Muscle of back (tissue), 11 donors: ENCODE measurements around the gene P2RX5. TPM values are rescaled to one million over a fixed set of nuclear protein-coding genes. Genes with fewer than 3 reads are reported as not detected.
"Not testable (repeated sequence)": the region's sequence is repeated elsewhere in the genome, so short reads cannot be mapped to it uniquely, and the experiment has no call there.

Source experiments
- DNase-seq, 3 donors: peaks; one replicate each; pipeline versions ENCODE4 v3.0.0 to v3.0.0-alpha.2; 2013
- polyA plus RNA-seq, 10 donors: library from polyadenylated mRNA; unstranded; fragments of 120-200 nt; gene quantifications; one replicate each; pipeline ENCODE4 v1.2.1, GENCODE V29; 2013; ENCODE audit not compliant: insufficient read length in 10 of 10

P2RX5 gene
- polyA plus RNA-seq, 10 donors: 18.0 to 33.5 (median 26.4) TPM

DNA sequence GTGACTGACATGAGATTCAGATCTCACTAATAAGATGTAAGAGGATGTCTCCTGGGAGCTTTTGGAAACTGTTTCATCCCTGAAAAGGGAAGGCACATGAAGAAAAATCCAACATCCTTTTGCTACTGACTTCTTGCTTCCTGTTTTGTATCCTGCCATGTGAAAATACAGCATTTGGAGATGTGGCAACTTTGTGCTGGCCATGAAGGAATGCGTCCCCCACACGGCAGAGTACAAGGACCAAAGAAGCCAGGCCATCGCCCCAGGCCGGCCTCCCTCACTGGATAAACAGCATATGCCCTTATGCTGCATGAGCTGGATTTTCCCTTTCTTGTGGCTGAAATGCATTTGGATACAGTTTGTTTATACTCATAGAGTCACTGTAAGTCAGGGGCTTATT lies 22.2 kb upstream of the P2RX5 start:
- DNase-seq: no peak

DNA sequence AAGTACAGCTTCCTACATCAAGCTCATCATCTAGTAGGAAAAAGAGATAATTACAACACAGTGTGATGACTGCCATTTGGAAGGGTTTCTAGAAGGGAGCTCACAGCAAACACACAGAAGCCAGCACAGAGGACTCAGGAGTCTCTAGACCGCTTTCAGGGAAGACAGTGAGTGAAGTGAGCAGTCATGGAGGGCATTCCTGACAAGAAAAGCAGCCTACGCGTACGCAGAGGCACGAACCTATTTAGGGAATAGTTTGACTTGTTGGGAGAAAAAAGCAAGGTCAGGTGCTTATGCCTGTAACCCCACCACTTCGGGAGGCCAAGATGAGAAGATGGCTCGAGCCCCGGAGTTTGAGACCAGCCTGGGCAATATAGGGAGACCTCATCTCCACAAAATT lies 19.3 kb upstream of the P2RX5 start:
- no peak for DNase-seq

DNA sequence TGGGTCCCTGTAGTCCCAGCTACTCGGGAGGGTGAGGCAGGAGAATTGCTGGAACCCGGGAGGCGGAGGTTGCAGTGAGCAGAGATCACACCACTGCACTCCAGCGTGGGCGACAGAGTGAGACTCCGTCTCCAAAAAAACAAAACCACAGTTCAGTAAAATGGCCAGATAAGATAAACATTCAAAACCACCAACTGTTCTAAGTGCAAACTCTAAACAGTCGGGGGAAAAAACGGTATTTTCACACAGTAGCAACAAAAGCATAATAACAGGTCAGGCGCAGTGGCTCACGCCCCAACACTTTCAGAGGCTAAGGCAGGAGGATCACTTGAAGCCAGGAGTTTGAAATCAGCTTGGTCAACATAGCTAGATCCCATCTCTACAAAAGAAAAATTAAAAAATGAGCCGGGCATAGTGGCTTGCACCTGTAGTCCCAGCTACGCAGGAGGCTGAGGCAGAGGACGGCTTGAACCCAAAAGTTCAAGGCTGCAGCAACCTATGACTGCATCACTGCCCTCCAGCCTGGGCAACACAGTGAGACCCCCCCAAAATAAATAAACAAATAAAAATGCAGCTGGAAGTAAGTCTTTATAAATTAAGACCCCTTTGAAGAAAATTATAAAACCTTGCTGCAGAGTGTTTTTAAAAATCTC lies 17.0 kb upstream of the P2RX5 start:
- no peak for DNase-seq

DNA sequence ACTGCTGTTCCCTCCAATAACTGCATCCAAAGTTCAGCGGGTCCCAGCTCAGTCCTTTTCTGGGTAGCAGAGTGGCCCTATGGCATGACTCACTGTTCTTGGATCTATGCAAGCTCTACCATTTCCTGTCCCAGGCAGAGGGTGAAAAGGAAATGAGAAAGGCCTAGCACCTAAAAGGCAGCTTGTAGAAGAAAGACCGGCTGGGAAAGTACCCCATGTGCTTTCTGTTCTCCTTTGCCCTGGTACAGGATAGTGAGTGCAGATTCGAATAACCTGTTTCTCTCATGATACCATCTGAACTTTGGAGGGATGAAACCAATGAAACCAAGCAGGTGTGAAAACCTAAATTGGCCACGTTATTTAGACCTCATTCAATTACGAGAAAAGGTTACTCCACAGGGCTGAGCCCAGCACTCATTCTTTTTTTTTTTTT lies 15.0 kb upstream of the P2RX5 start:
- DNase-seq: no peak

DNA sequence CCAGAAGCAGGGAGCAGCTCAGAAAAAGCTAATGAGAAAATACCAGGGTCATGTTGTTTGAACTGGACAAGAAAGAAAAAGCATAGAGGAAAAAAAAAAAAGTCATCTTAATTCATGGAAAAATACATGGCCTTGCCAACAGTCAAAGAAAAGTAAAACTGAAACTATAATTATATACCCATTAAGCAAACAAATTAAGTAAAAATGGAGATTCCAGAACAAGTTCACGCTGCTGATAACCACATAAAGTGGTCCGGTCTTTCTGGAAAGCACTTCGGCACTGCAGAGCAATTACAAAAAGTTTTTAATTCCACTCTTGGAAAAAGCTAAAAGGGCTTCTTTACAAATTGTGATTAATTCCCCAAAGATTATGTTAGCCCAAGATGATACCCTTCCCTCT lies 12.4 kb upstream of the P2RX5 start:
- no peak for DNase-seq

DNA sequence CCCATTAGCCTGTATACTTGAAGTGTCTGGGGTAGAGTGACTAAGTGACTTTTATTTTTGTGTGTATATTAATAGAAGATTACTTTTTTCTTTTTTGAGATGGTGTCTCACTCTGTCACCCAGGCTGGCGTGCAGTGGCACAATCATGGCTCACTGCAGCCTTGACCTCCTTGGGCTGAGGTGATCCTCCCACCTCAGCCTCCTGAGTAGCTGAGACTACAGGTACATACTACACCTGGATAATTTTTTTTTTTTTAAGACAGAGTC lies 9.7 kb upstream of the P2RX5 start:
- DNase-seq: not testable (repeated sequence)

DNA sequence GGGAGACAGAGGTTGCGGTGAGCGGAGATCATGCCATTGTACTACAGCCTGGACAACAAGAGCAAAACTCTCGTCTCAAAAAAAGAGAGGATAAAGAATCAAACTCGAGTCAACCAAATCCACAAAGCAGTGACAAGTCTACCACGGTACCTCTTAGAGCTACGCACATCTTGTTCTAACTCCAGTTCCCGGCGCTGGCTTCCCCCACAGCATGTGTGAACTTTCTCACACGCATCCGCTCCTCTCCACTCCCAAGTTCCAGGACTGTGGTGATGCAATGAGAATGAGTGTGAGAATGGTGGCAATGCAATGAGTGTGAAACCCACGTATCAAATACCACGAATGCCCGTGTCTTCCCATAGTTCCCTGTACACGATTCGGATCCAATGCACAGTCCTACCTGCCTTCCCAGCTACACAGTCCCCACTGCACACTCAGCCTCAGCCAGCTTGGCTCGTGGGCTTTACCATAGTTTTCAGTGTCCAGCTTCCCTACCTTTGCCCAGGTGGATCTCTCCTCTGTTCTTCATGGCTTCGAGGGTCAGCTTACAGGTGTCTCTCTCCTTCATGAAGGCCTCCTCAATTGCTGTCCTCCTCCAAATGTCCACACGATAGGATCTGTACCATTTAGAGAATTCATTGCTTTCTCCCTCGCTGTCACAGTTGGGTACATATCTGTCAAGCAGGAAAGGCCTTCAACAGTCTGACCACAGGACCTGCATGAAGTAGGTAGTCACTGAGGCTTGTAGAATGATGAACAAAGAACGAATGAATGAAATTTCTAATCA lies 9.2 kb upstream of the P2RX5 start:
- DNase-seq: no peak

DNA sequence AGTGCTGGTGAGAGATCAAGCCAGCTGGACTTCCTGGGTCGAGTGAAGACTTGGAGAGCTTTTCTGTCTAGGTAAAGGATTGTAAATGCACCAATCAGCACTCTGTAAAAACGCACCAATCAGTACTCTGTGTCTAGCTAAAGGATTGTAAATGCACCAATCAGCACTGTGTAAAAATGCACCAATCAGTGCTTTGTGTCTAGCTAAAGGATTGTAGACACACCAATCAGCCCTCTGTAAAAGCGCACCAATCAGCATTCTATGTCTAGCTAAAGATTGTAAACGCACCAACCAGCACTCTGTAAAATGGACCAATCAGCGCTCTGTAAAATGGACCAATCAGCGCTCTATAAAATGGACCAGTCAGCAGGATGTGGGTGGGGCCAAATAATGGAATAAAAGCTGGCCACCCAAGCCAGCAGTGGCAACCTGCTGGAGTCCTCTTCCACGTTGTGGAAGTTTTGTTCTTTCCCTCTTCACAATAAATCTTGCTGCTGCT lies 6.1 kb upstream of the P2RX5 start:
- not testable (repeated sequence) for DNase-seq

DNA sequence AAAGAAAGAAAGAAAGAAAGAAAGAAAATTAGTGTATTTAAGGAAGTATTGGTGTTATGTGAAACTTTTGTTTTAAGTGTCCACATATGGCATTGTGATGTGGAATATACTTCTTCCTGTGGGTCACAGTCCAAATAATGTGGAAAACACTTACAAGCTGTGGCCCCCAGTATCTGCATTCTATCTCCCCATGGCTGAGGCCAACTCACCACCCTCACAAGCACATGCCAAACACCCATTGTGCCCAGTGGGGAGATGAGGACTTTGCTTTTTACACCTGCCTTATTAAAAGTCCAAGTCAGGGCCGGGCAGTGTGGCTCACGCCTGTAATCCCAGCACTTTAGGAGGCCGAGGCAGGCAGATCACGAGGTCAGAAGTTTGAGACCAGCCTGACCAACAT lies 4.0 kb upstream of the P2RX5 start:
- DNase-seq: no peak

DNA sequence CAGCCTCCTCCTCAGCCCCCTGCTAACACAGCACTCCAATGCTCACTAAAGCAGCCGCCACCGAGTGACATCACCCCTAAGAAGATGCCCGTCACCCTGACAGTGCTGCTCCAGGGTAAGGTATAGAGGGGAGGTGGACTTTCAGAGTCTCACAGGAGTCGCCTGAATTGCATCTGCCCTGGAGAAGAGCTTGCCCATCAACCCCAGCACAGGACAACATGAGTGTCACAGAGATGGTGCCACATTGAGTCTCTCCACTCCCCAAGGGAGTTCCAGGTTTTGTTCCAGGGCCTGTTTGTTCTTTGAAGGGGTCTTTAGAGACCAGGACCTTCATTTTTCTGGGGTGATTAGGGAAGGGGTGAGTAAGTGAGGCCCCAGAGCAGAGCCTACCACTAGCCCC lies 2.2 kb upstream of the P2RX5 start:
- no peak for DNase-seq

DNA sequence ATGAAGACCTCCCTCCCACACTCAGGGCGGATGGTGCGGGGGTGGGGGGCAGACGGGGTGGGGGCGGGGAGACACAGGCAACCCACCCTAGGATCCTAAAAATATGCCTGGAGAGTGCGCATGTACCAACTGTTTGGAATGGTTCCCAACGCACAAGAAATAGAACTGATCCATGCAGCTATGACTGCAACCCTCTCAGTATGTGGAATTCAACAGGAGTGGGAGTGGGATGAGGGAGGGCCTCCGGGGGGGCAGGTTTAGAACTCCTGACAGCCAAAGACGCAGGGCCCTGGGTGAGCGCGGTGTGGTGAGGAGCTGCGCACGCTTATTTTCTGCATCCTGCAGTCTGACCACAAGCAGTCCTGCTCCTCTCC lies 1.1 kb upstream of the P2RX5 start:
- peak; percentile 28 to 59 (median 48) for DNase-seq

DNA sequence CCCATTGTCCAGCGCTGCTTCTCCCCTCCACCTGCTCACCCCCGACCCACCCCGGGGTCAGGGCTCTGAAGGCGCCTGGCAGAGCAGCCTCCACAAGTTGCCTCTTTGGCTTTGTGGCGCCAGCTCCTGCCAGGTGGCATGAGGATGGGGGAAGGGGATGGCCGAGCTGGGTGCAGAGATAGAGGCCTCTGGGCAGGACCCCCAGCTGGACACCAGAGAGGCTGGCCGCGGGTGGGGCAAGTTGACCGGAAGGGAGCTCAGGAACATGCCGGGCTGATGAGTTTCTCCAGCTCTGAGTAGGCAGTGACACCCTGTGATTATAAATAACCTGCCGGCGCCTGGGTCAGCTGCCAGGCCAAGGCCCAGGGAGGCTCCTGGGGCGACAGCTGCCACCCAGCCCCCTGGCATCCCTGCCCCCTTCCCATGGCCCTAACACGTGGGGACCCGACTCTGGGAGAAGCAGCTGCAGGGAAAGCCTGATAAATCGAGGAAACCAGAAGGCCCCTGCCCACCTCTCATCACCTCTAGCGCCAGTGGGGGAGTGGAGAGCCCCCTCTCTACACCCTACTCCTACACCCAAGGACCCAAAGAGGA lies 729 bp downstream of the P2RX5 start:
- peak; percentile 45 to 64 (median 57) for DNase-seq

DNA sequence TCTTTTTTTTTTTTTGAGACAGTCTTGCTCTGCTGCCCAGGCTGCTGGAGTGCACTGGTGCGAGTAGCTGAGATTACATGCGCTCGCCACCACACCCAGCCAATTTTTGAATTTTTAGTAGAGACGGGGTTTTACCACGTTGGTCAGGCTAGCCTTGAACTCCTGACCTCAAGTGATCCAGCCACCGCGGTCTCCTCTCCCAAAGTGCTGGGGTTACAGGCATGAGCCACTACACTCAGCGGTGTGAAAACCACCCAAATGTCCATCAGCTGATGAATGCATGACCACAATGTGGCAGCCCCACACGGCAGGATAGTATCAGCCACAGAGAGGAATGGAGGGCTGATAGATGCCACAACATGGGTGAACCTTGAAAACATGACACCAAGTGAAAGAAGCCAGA lies 2.1 kb downstream of the P2RX5 start:
- no peak for DNase-seq

DNA sequence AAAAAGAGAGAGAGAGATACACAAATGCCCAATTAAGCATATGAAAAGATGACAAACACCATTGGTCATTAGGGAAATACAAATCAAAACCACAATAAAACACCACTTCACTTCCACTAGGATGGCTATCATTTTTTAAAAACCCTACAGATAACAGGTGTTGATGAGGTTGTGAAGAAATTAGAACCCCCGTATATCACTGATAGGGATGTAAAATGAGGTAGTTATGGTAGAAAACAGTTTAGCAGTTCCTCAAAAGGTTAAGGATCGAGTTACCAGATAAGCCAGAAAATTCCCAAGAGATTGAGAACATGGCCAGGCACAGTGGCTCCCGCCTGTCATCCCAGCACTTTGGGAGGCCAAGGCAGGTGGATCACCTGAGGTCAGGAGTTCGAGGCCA lies 2.8 kb downstream of the P2RX5 start:
- no peak for DNase-seq

DNA sequence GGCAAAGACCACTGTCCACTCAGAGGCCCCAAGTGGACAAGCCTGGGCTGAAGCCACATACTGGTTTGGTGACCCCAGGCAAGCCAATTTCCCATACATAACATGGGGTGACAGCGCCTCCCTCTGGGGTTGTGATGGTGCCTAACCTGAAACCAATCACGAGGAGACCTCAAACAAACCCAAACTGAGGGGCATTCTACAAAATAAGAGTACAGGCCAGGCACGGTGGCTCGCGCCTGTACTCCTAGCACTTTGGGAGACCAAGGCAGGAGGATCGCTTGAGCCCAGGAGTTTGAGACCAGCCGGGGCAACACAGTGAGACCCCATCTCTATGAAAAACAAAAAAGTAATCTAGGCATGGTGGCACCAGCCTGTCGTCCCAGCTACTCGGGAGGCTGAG lies 3.6 kb downstream of the P2RX5 start:
- no peak for DNase-seq

DNA sequence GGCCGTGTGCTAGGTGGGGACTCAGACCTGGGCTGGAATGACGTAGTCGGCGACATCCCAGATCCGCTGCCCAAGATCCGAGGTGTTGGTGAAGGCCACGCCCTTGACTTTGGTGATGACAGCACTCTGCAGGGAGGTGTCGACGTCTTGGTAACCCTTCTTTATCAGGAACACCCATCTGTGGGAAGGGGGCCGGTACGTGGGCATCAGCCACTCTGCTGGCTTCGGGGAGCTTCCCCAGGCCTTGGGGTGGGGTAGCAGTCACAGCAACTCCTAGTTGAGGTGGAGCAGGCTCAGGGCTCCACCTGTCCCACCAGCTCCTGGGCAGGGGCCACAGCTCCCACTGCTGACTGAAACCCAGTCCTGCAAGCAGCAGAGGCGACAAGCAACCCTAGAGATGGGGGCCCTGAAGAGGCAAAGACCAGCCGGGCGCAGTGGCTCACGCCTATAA lies 4.3 kb downstream of the P2RX5 start:
- DNase-seq: no peak

DNA sequence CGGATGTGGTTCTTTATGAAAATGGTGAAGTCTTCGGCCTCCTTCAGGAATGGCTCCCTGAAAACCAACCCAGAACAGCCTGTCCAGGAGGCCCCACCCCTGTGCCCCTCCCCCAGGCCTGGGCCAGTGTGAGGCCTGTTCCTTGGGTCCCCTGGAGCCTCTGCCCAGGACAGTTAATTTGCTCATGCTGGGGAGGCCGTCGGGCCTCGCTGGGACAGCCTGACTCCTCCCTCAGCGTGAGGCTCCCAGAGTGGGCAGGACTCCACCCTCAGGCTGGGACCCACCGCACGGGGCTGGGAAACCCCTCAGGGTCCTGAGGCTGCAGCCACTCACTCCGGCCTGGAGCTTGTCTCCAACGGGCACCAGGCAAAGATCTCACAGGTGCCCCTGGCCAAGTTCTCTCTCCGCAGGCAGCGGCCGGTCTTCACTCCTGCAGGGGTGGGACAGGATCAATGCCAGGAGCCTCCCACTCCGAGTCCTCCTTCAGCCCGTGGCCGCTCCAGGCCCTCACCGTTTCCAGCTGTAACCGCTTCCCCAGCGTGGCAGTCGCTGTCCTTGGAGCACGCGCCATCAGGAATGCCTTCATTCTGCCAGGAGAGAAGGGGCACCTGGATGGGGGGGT lies 5.8 kb downstream of the P2RX5 start:
- DNase-seq: peak in 1 of 3 donors; percentile 13

DNA sequence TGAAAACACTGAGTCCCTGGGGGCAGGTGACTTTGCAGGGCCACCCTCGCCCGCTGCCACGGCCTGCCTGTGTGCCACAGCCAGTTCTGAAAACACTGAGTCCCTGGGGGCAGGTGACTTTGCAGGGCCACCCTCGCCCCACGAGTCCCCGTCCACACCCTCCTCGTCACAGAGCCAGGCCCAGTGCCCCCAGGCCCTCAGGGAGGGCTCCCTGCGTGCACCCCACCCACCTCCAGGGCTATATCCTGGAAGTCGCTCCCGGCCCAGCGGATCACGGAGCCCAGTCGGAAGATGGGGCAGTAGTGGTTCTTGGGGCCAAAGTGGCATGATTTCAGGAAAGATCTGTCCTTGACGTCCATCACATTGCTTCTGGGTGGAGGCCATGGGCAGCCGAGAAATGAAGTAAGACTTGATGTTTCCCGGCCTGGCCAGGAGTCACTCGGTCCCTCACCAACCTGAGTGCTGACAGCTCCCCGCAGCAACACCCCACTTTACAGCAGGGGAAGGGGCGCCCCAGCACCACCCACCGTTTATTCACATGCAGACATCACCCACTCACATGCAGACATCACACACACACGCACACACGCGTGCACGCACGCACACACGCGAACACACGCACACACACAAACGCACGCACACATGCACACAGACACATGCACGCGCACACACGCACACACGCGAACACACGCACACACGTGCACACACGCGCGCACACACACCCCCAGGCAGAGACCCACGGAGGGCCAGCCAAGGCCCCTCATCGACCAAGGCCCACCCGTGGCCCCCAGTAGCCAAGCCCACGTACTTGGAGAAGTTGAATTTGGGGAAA lies 6.5 kb downstream of the P2RX5 start:
- DNase-seq: no peak

DNA sequence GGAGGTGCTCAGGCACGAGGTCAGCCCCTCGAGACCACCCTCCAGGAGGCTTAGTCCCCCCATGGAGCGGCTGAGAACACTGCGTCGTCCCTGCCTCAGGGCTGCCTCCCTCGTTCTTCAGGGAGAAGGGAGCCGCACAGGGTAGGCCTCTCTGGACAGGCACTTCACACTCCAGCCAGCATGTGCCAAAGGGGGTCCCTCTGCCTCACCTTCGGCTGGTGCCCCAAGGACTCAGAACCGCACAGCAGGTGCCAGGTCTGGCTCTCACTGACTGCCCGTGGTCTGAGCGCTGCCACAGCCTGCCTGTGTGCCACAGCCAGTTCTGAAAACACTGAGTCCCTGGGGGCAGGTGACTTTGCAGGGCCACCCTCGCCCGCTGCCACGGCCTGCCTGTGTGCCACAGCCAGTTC lies 7.1 kb downstream of the P2RX5 start:
- DNase-seq: no peak

DNA sequence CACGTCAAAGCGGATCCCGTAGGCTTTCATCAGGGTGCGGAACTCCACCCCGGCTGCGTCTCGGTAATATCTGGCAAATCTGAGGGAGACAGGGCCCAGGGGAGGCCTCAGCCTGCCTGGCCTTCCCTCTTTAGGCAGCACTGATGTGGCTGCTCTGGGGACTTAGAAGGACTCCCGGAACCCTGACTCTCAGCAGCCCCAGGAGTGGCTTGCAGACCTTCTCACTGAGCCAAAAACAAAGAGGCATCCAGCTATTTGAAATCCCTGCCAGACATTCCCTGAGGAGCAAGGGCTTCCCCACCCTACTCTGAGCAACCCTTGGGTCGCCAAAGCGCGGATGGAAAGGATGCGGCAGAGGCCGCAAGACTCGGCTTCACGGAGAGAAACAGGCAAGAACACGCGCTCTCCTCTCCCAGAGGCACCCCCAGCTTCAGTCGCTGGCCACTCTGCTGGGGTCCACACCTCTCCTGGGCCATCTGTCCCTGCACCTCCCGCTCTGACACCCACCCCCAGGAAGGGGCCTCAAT lies 7.9 kb downstream of the P2RX5 start:
- DNase-seq: peak in 1 of 3 donors; percentile 22

DNA sequence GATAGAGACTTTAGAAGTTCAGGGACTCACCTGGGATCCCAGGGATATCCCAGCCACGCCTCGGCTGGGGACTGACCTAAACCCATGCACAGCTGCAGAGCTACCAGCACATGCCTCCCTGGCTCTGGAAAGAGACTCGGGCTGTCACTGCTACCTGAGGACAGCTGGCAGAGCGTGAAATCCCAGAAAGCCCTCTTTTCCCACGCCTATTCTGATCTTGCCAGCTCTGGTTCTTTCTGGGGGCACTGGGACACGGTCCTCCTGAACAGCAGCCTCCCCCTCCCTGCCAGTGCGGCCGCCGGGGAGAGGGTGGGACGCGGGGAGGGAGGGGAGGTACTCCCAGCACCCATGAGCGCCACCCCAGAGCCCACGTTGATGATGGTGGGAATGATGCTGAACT lies 10.8 kb downstream of the P2RX5 start:
- DNase-seq: no peak
